RWPE2 (cell line): Measurements from ENCODE around the gene KNOP1.
"Not testable (repeated sequence)": the region's sequence is repeated elsewhere in the genome, so short reads cannot be mapped to it uniquely, and the experiment has no call there.

Experiments used
- ATAC-seq: fragments of 200-7000 bp; cut with Tn5 transposase; 3 replicates; pipeline ENCODE4 v1.9.1; 2021; ENCODE audit warnings: low read depth
- DNase-seq: peaks from one replicate; pipeline ENCODE4 v3.0.0-alpha.2; 2020; ENCODE audit warnings: low spot score
- H3K27ac ChIP-seq: fragments of 450-650 bp; 2 replicates; pipeline ENCODE4 v1.5.1; 2017; ENCODE audit warnings: mild to moderate bottlenecking; ENCODE audit not compliant: poor library complexity, severe bottlenecking
- H3K27me3 ChIP-seq: fragments of 250-450 bp; sonication (Bioruptor Pico); 2 replicates; pipeline ENCODE4 v1.5.1; 2021; ENCODE audit warnings: mild to moderate bottlenecking, moderate library complexity; ENCODE audit not compliant: insufficient read depth, poor library complexity, severe bottlenecking
- H3K36me3 ChIP-seq: fragments of 250-450 bp; sonication (Bioruptor Pico); 2 replicates; pipeline ENCODE4 v1.5.1; 2020; ENCODE audit warnings: low read depth, mild to moderate bottlenecking, moderate library complexity
- H3K4me1 ChIP-seq: fragments of 250-450 bp; sonication (Bioruptor Pico); 2 replicates; pipeline ENCODE4 v1.5.1; 2021; ENCODE audit warnings: mild to moderate bottlenecking, moderate library complexity; ENCODE audit not compliant: insufficient read depth, poor library complexity, severe bottlenecking
- H3K4me3 ChIP-seq: fragments of 250-450 bp; sonication (Bioruptor Pico); 2 replicates; pipeline ENCODE4 v1.5.1; 2021; ENCODE audit warnings: mild to moderate bottlenecking, moderate library complexity; ENCODE audit not compliant: severe bottlenecking
- H3K9me3 ChIP-seq: fragments of 250-450 bp; sonication (Bioruptor Pico); 2 replicates; pipeline ENCODE4 v1.5.1; 2021; ENCODE audit warnings: mild to moderate bottlenecking, moderate library complexity; ENCODE audit not compliant: severe bottlenecking
- TF ChIP-seq, protein P1 (sequence below): fragments of 450-650 bp; IDR thresholded peaks from one replicate; pipeline ENCODE4 v1.5.1; 2017; ENCODE audit warnings: mild to moderate bottlenecking, moderate library complexity; ENCODE audit not compliant: poor library complexity, severe bottlenecking

KNOP1 gene

DNA sequence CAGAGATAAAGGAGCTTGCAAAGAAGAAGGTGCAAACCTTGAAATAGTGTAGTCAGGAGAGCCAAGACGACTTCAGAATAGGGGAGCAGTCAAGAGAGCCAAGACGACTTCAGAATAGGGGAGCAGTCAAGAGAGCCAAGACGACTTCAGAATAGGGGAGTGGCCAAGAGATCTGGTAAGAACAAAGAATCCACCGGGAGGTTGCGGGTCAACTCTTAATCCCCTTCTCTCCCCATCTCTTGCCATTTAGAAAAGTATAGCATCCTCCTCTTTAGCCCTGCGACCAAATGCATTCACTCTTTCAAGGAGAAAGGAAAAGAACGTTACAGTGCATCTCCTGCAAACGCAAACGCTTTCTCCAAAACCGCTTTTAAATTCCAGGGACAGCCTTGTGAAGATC, 713 bp downstream of the KNOP1 start:
- ATAC-seq, result no peak
- H3K4me1 ChIP-seq, result peaks cover 3% of the 10 kb centered on the region
- peak overlapping the region; percentile 71 for H3K27ac ChIP-seq
- peak overlapping the region; percentile 90 for H3K4me3 ChIP-seq
- no peaks in the 10 kb centered on the region for H3K27me3 ChIP-seq
- H3K36me3 ChIP-seq, result peaks cover 23% of the 10 kb centered on the region
- no peak for DNase-seq
- no peaks in the 10 kb centered on the region for H3K9me3 ChIP-seq
- TF ChIP-seq, protein P1, sequence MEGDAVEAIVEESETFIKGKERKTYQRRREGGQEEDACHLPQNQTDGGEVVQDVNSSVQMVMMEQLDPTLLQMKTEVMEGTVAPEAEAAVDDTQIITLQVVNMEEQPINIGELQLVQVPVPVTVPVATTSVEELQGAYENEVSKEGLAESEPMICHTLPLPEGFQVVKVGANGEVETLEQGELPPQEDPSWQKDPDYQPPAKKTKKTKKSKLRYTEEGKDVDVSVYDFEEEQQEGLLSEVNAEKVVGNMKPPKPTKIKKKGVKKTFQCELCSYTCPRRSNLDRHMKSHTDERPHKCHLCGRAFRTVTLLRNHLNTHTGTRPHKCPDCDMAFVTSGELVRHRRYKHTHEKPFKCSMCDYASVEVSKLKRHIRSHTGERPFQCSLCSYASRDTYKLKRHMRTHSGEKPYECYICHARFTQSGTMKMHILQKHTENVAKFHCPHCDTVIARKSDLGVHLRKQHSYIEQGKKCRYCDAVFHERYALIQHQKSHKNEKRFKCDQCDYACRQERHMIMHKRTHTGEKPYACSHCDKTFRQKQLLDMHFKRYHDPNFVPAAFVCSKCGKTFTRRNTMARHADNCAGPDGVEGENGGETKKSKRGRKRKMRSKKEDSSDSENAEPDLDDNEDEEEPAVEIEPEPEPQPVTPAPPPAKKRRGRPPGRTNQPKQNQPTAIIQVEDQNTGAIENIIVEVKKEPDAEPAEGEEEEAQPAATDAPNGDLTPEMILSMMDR, result no peak

DNA sequence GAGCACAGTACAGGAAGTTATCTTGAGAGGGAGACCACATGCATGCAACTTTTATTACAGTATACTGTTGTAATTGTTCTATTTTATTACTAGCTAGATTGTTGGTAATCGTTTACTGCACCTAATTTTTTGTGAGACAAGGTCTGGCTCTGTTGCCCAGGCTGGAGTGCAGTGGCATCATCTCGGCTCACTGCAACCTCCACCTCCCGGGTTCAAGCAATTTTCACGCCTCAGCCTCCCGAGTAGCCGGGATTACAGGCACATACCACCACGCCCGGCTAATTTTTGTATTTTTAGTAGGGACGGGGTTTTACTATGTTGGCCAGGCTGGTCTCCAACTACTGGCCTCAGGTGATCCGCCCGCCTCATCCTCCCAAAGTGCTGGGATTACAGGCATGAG, 1.3 kb downstream of the KNOP1 start:
- Histone ChIP-seq H3K36me3 (peaks cover 29% of the 10 kb centered on the region), H3K27ac (peak overlapping the region; percentile 71), H3K4me3 (peak overlapping the region; percentile 90)
- H3K4me1 ChIP-seq, ATAC-seq, DNase-seq, H3K27me3 ChIP-seq, H3K9me3 ChIP-seq: not testable (repeated sequence)

DNA sequence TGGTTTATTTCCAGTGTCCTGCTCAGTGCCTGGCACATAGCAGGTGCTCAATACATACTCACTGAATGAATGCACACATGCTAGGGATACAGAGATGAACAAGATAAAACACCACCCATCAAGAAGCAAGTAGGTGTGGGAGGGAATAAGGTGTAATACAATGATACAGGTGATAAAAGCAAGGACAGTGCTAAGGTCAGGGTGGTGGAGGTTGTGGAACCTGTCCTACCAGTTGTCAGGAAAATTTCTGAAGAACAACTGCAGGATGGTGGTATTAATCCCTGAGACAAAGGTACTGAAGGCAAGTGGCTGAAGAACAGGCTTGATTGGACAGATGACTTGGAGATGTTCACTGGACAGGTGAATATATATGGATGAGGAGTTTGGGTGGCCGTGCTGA, 1.8 kb downstream of the KNOP1 start:
- Histone ChIP-seq H3K4me3 (no peak overlapping the region), H3K27me3 (no peaks in the 10 kb centered on the region), H3K9me3 (no peaks in the 10 kb centered on the region), H3K4me1 (peaks cover 3% of the 10 kb centered on the region), H3K36me3 (peaks cover 32% of the 10 kb centered on the region), H3K27ac (peak overlapping the region; percentile 4)
- DNase-seq (no peak), ATAC-seq (no peak)
- TF ChIP-seq, protein P1, result no peak

DNA sequence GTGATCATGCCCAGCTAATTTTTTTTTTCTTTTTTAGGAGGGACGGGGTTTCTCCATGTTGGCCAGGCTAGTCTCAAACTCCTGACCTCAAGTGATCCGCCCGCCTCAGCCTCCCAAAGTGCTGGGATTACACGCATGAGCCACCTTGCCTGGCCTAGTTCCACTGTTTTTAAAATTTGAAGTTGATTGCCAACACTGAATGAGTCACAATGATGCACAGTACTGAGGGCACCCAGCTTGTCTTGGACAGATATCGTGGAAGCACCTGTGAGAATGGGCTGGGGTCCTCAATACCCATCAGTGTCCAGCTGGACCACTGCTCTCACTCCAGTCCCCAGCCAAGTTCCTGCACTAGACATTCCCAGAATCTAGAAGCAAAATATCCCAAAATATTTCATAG, 2.5 kb downstream of the KNOP1 start:
- TF ChIP-seq, protein P1, result no peak
- DNase-seq (no peak), ATAC-seq (peak; percentile 16; the same call in 1 of the 3 replicates)
- Histone ChIP-seq H3K4me1 (peaks cover 3% of the 10 kb centered on the region), H3K36me3 (peaks cover 33% of the 10 kb centered on the region), H3K9me3 (no peaks in the 10 kb centered on the region), H3K27me3 (no peaks in the 10 kb centered on the region), H3K4me3 (no peak overlapping the region), H3K27ac (peak overlapping the region; percentile 4)

DNA sequence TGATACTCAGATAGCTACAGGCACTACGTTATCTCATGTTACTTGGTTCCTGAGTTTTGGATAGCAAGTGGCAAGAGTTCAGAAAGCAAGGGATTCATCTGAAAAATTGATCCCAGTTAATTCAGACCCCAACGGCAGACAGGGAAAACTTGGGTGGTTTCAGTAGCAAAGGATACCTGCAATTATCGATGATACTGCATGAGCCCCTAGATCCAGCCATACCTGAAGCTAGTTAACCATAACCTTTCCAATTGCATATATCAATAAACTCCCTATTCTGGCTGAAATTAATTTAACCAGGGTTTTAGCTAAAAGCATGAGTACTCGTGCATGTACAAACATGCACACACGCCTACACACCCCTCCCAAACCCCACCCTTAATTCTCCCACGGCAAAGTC, 4.3 kb downstream of the KNOP1 start:
- peaks cover 3% of the 10 kb centered on the region for H3K4me1 ChIP-seq
- H3K27ac ChIP-seq, result no peak overlapping the region
- no peak for DNase-seq
- TF ChIP-seq, protein P1, result no peak
- H3K36me3 ChIP-seq, result peaks cover 42% of the 10 kb centered on the region
- H3K4me3 ChIP-seq, result no peak overlapping the region
- ATAC-seq, result no peak
- no peaks in the 10 kb centered on the region for H3K27me3 ChIP-seq
- H3K9me3 ChIP-seq, result no peaks in the 10 kb centered on the region
